HepG2 (cell line): ENCODE data around the gene DENND4A. TPM values are rescaled to one million over a fixed set of nuclear protein-coding genes. Genes with fewer than 3 reads are reported as not detected.

Experiments
- BCL3 ChIP-seq: sonication (generic); formaldehyde crosslinking; IDR thresholded peaks from 2 replicates; pipeline ENCODE4 v1.5.1; 2020; ENCODE audit warnings: mild to moderate bottlenecking, missing genetic modification reagents, moderate library complexity
- ZBTB1 ChIP-seq: sonication (generic); formaldehyde crosslinking; IDR thresholded peaks from 2 replicates; pipeline ENCODE4 v1.4.0; 2020; ENCODE audit warnings: missing genetic modification reagents, borderline replicate concordance
- ZBTB40 ChIP-seq, 2 experiments: fragments of 450-650 bp in 1 of 2; sonication (generic) in 1 of 2; formaldehyde crosslinking in 1 of 2; IDR thresholded peaks; 2 replicates each; pipeline versions ENCODE4 v1.6.1 to v1.8.0; 2016 to 2022; ENCODE audit warnings: antibody characterized with exemption in 1 of 2, mild to moderate bottlenecking in 1 of 2, missing genetic modification reagents in 1 of 2
- polyA plus RNA-seq, 8 experiments: library from polyadenylated mRNA; depleted of rRNA in 3 of 8; stranded (reverse) in 7 of 8; unstranded in 1 of 8; fragments of >200 nt; fragmentation: Illumina TruSeq in 4 of 8; extraction: Trizol in 4 of 8; gene quantifications; 2 replicates each; pipeline versions ENCODE4 v1.2.1 to v1.2.3, GENCODE V29; 2011 to 2016; ENCODE audit warnings: low read depth in 4 of 8, missing spikeins in 1 of 8, mixed read lengths in 1 of 8; ENCODE audit not compliant: insufficient read depth in 1 of 8
- total RNA-seq, 5 experiments: library from RNA; depleted of rRNA; stranded (reverse); fragments of >200 nt; fragmentation: Illumina TruSeq; extraction: Trizol; gene quantifications; 2 replicates each; pipeline ENCODE4 v1.2.3, GENCODE V29; 2016; ENCODE audit warnings: low read depth in 1 of 5
- TF ChIP-seq, protein P1 (sequence below): fragments of 450-650 bp; IDR thresholded peaks from 2 replicates; pipeline ENCODE4 v1.6.1; 2017; ENCODE audit warnings: mild to moderate bottlenecking
- TF ChIP-seq, protein P2 (sequence below): IDR thresholded peaks from 2 replicates; pipeline ENCODE4 v1.6.1; 2016; ENCODE audit warnings: low read depth, control low read depth

Gene DENND4A
- total and polyA plus RNA-seq, 2 of the 13 experiments (the other 11 are each of a cell fraction or from before 2014, with no cell fraction given), result 13.2 to 18.6 TPM

DNA sequence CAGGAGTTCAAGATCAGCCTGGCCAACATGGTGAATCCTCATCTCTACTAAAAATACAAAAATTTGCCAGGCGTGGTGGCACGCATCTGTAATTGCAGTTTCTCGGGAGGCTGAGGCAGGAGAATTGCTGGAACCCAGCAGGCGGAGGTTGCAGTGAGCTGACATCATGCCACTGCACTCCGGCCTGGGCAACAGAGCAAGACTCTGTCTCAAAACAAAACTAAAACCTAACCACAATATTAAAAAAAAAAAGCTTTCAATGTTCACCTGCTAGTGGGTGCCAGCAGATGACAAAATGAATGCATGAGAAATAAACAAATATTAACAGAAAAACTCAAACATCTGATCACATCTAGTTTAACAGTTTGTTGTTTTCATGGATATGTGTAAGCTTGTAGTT lies 161.3 kb downstream of the DENND4A start (continued):
- TF ChIP-seq ZBTB40 (IDR thresholded peaks at IDR 0.05) (no peak), ZBTB40 (CRISPR knock-in tag; IDR thresholded peaks at IDR 0.05) (no peak), ZBTB1 (CRISPR knock-in tag) (no peak), BCL3 (CRISPR knock-in tag) (no peak)
- TF ChIP-seq, protein P1, sequence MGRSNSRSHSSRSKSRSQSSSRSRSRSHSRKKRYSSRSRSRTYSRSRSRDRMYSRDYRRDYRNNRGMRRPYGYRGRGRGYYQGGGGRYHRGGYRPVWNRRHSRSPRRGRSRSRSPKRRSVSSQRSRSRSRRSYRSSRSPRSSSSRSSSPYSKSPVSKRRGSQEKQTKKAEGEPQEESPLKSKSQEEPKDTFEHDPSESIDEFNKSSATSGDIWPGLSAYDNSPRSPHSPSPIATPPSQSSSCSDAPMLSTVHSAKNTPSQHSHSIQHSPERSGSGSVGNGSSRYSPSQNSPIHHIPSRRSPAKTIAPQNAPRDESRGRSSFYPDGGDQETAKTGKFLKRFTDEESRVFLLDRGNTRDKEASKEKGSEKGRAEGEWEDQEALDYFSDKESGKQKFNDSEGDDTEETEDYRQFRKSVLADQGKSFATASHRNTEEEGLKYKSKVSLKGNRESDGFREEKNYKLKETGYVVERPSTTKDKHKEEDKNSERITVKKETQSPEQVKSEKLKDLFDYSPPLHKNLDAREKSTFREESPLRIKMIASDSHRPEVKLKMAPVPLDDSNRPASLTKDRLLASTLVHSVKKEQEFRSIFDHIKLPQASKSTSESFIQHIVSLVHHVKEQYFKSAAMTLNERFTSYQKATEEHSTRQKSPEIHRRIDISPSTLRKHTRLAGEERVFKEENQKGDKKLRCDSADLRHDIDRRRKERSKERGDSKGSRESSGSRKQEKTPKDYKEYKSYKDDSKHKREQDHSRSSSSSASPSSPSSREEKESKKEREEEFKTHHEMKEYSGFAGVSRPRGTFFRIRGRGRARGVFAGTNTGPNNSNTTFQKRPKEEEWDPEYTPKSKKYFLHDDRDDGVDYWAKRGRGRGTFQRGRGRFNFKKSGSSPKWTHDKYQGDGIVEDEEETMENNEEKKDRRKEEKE, result no peak
- TF ChIP-seq, protein P2, sequence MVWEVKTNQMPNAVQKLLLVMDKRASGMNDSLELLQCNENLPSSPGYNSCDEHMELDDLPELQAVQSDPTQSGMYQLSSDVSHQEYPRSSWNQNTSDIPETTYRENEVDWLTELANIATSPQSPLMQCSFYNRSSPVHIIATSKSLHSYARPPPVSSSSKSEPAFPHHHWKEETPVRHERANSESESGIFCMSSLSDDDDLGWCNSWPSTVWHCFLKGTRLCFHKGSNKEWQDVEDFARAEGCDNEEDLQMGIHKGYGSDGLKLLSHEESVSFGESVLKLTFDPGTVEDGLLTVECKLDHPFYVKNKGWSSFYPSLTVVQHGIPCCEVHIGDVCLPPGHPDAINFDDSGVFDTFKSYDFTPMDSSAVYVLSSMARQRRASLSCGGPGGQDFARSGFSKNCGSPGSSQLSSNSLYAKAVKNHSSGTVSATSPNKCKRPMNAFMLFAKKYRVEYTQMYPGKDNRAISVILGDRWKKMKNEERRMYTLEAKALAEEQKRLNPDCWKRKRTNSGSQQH (CRISPR knock-in tag), result no peak
- TF ChIP-seq, all 625 proteins: peak for 0
